ENCODE results near the gene SIGLEC8. TPM values are rescaled to one million over a fixed set of nuclear protein-coding genes. Genes with fewer than 3 reads are reported as not detected.

The SIGLEC8 gene
- total RNA-seq, 1 experiment from 2014 or later = not detected

GRCh38 chr19:51467864-51468544, 9.8 kb upstream of the SIGLEC8 start:
- POLR2A ChIA-PET = no interaction called here
- DNase-seq (ENCODE audit: low spot score) (no peak), ATAC-seq (no peak)
- Mint-ChIP-seq H3K9me3 (no peaks in the 10 kb centered on the region), H3K4me3 (no peak overlapping the region), H3K4me1 (no peaks in the 10 kb centered on the region), H3K36me3 (no peaks in the 10 kb centered on the region), H3K27me3 (ENCODE audit: low read depth) (peaks cover 65% of the 10 kb centered on the region), H3K27ac (no peak overlapping the region)
- TF ChIP-seq HMGA2 (CRISPR knock-in tag; IDR thresholded peaks at IDR 0.05) (no peak), USF1 (CRISPR knock-in tag; IDR thresholded peaks at IDR 0.05) (no peak), AR (CRISPR knock-in tag; IDR thresholded peaks at IDR 0.05) (no peak), FOXP1 (CRISPR knock-in tag; IDR thresholded peaks at IDR 0.05; ENCODE audit: borderline replicate concordance) (no peak), MXD4 (CRISPR knock-in tag; IDR thresholded peaks at IDR 0.05; ENCODE audit: borderline replicate concordance) (no peak), AFF4 (CRISPR knock-in tag; IDR thresholded peaks at IDR 0.05; ENCODE audit: borderline replicate concordance) (no peak), ARID4B (CRISPR knock-in tag; IDR thresholded peaks at IDR 0.05; ENCODE audit: borderline replicate concordance) (no peak), ZNF423 (CRISPR knock-in tag; IDR thresholded peaks at IDR 0.05) (no peak), GABPB1 (CRISPR knock-in tag; IDR thresholded peaks at IDR 0.05) (no peak), NFE2L1 (CRISPR knock-in tag; IDR thresholded peaks at IDR 0.05) (no peak), CREB1 (CRISPR knock-in tag; IDR thresholded peaks at IDR 0.05) (no peak), CDX4 (CRISPR knock-in tag; IDR thresholded peaks at IDR 0.05; ENCODE audit: borderline replicate concordance) (no peak), ZSCAN18 (CRISPR knock-in tag; IDR thresholded peaks at IDR 0.05) (no peak), SMAD4 (CRISPR knock-in tag; IDR thresholded peaks at IDR 0.05) (no peak), IRF2 (CRISPR knock-in tag; IDR thresholded peaks at IDR 0.05; ENCODE audit: borderline replicate concordance, low read depth) (no peak)
- CTCF ChIA-PET = interaction anchor here (0.7 to 1.9 kb wide), 7 partner anchors 46 to 193 kb away, joined by 3 to 8 read pairs (median 6); no protein-coding TSS in a partner anchor

Data from WTC11 (cell line).